ENCODE data around the gene MIER2. TPM values are rescaled to one million over a fixed set of nuclear protein-coding genes. Genes with fewer than 3 reads are reported as not detected.
"Not testable (repeated sequence)": the region's sequence is repeated elsewhere in the genome, so short reads cannot be mapped to it uniquely, and the experiment has no call there.

The MIER2 gene
- total and polyA plus RNA-seq, 7 donors: 6.6 to 31.9 (median 12.3) TPM

- Histone ChIP-seq H3K9me3 (no peaks in the 10 kb centered on the region), H3K4me3 (no peak overlapping the region), H3K36me3 (no peaks in the 10 kb centered on the region), H3K27ac (no peak overlapping the region), H3K4me1 (no peaks in the 10 kb centered on the region), H3K27me3 (peaks cover 0 to 27% (median 6%) of the 10 kb centered on the region in 3 donors)
- DNase-seq: no peak
- no peak for TF ChIP-seq POLR2AphosphoS5 (IDR thresholded peaks at IDR 0.05)
- TF ChIP-seq POLR2A (IDR thresholded peaks at IDR 0.05): no peak
- no peak for TF ChIP-seq EP300 (IDR thresholded peaks at IDR 0.05)
- no peak for TF ChIP-seq CTCF (IDR thresholded peaks at IDR 0.05)
- 90 to 91% methylated on average over 21 of the region's 21 CpGs for WGBS, 2 donors
- intact Hi-C loops (cut with DNase I): no loop called here
Measured at GRCh38 chr19:387777-388176, 43.2 kb upstream of the MIER2 start.

- H3K27me3 ChIP-seq: peaks cover 0 to 32% (median 9%) of the 10 kb centered on the region in 3 donors
- H3K4me3 ChIP-seq; DNase-seq; H3K27ac ChIP-seq; H3K36me3 ChIP-seq; intact Hi-C loops (cut with DNase I); H3K9me3 ChIP-seq; H3K4me1 ChIP-seq: not testable (repeated sequence)
- 22 to 26% methylated on average over 9 to 16 of the region's 22 CpGs for WGBS, 2 donors
Measured at GRCh38 chr19:386632-387301, 42.2 kb upstream of the MIER2 start.

- H3K36me3 ChIP-seq; H3K9me3 ChIP-seq; DNase-seq; intact Hi-C loops (cut with DNase I); H3K27ac ChIP-seq; H3K4me1 ChIP-seq; H3K4me3 ChIP-seq: not testable (repeated sequence)
- 36 to 66% methylated on average over 8 of the region's 8 CpGs for WGBS, 2 donors
- H3K27me3 ChIP-seq: peaks cover 0 to 33% (median 9%) of the 10 kb centered on the region in 3 donors
Measured at GRCh38 chr19:386189-386588, 41.6 kb upstream of the MIER2 start.

GRCh38 chr19:384799-385169, 40.2 kb upstream of the MIER2 start:
- H3K27me3 ChIP-seq: peaks cover 0 to 30% (median 9%) of the 10 kb centered on the region in 3 donors

GRCh38 chr19:383922-384798, 39.6 kb upstream of the MIER2 start:
- peaks cover 0 to 28% (median 9%) of the 10 kb centered on the region in 3 donors for H3K27me3 ChIP-seq
- no peak overlapping the region for H3K4me3 ChIP-seq
- peak; percentile 65 for DNase-seq
- TF ChIP-seq POLR2A (IDR thresholded peaks at IDR 0.05): no peak
- peak; percentile 43 to 75 (median 60) for TF ChIP-seq CTCF (IDR thresholded peaks at IDR 0.05)
- 25 to 27% methylated on average over 44 of the region's 44 CpGs for WGBS, 2 donors
- no peaks in the 10 kb centered on the region for H3K9me3 ChIP-seq
- intact Hi-C loops (cut with DNase I): loop anchor here (2.0 kb wide), 1 partner anchor 97 kb away; no protein-coding TSS in a partner anchor
- H3K36me3 ChIP-seq: no peaks in the 10 kb centered on the region
- H3K27ac ChIP-seq: no peak overlapping the region
- no peaks in the 10 kb centered on the region for H3K4me1 ChIP-seq

More at GRCh38 chr19:384799-385169, 40.2 kb upstream of the MIER2 start:
- intact Hi-C loops (cut with DNase I): loop anchor here (2.0 kb wide), 1 partner anchor 96 kb away; no protein-coding TSS in a partner anchor
- Histone ChIP-seq H3K9me3 (no peaks in the 10 kb centered on the region), H3K36me3 (no peaks in the 10 kb centered on the region), H3K27ac (no peak overlapping the region), H3K4me1 (no peaks in the 10 kb centered on the region), H3K4me3 (no peak overlapping the region)
- no peak for TF ChIP-seq EP300 (IDR thresholded peaks at IDR 0.05)
- no peak for TF ChIP-seq CTCF (IDR thresholded peaks at IDR 0.05)
- no peak for TF ChIP-seq POLR2AphosphoS5 (IDR thresholded peaks at IDR 0.05)
- TF ChIP-seq POLR2A (IDR thresholded peaks at IDR 0.05): no peak
- DNase-seq: no peak
- WGBS, 2 donors: 30 to 59% methylated on average over 9 of the region's 9 CpGs

Measured in sigmoid colon (tissue), 7 donors.